ENCODE measurements around the gene ACADL.

GRCh38 chr2:210207929-210208328, 17.3 kb downstream of the ACADL start:
- TF ChIP-seq YY1 (IDR thresholded peaks at IDR 0.05; ENCODE audit: insufficient read depth, insufficient read length) (no peak), ZNF274 (IDR thresholded peaks at IDR 0.05; ENCODE audit: low read depth, low read length) (no peak), SUZ12 (IDR thresholded peaks at IDR 0.05; ENCODE audit: extremely low read depth, insufficient read depth, insufficient read length) (no peak)

All from NT2/D1 (cell line).